ENCODE data around the gene ZSCAN1.

The ZSCAN1 gene

GRCh38 chr19:58093071-58093470 lies 59.2 kb downstream of the ZSCAN1 start:
- Histone ChIP-seq H3K36me3 (ENCODE audit: control insufficient read depth in 2 of 2, insufficient read depth in 2 of 2, low read length in 2 of 2) (peaks cover 0 to 3% of the 10 kb centered on the region in 2 donors), H3K27me3 (ENCODE audit: control insufficient read depth in 2 of 2, insufficient read depth in 2 of 2, low read length in 2 of 2) (no peaks in the 10 kb centered on the region)

GRCh38 chr19:58095328-58095727 lies 61.5 kb downstream of the ZSCAN1 start:
- Histone ChIP-seq H3K27me3 (ENCODE audit: control insufficient read depth in 2 of 2, insufficient read depth in 2 of 2, low read length in 2 of 2) (no peaks in the 10 kb centered on the region), H3K27ac (ENCODE audit: low read depth in 2 of 2, low read length in 2 of 2) (no peak overlapping the region), H3K4me3 (ENCODE audit: low read length in 2 of 2) (no peak overlapping the region), H3K36me3 (ENCODE audit: control insufficient read depth in 2 of 2, insufficient read depth in 2 of 2, low read length in 2 of 2) (peaks cover 0 to 2% of the 10 kb centered on the region in 2 donors), H3K9me3 (ENCODE audit: control insufficient read depth in 2 of 2, low read length in 2 of 2) (peaks cover 0 to 3% of the 10 kb centered on the region in 2 donors), H3K9ac (ENCODE audit: low read depth in 1 of 2, low read length in 2 of 2) (no peak overlapping the region), H3K4me1 (ENCODE audit: control insufficient read depth in 2 of 2, insufficient read depth in 2 of 2, low read length in 2 of 2) (peaks cover 5 to 8% of the 10 kb centered on the region in 2 donors)

More at GRCh38 chr19:58093071-58093470, 59.2 kb downstream of the ZSCAN1 start:
- Histone ChIP-seq H3K9me3 (ENCODE audit: control insufficient read depth in 2 of 2, low read length in 2 of 2) (peaks cover 0 to 3% of the 10 kb centered on the region in 2 donors), H3K4me3 (ENCODE audit: low read length in 2 of 2) (no peak overlapping the region), H3K4me1 (ENCODE audit: control insufficient read depth in 2 of 2, insufficient read depth in 2 of 2, low read length in 2 of 2) (peaks cover 5% of the 10 kb centered on the region in 2 donors), H3K9ac (ENCODE audit: low read depth in 1 of 2, low read length in 2 of 2) (no peak overlapping the region), H3K27ac (ENCODE audit: low read depth in 2 of 2, low read length in 2 of 2) (no peak overlapping the region)

GRCh38 chr19:58096884-58097283 lies 63.1 kb downstream of the ZSCAN1 start:
- no peaks in the 10 kb centered on the region for H3K27me3 ChIP-seq (ENCODE audit: control insufficient read depth in 2 of 2, insufficient read depth in 2 of 2, low read length in 2 of 2)
- H3K9me3 ChIP-seq (ENCODE audit: control insufficient read depth in 2 of 2, low read length in 2 of 2): peaks cover 0 to 3% of the 10 kb centered on the region in 2 donors
- H3K9ac ChIP-seq (ENCODE audit: low read depth in 1 of 2, low read length in 2 of 2): no peak overlapping the region
- peak overlapping the region; percentile 63 to 94 for H3K4me3 ChIP-seq (ENCODE audit: low read length in 2 of 2)
- H3K27ac ChIP-seq (ENCODE audit: low read depth in 2 of 2, low read length in 2 of 2): no peak overlapping the region
- peaks cover 5 to 8% of the 10 kb centered on the region in 2 donors for H3K4me1 ChIP-seq (ENCODE audit: control insufficient read depth in 2 of 2, insufficient read depth in 2 of 2, low read length in 2 of 2)
- peaks cover 0 to 2% of the 10 kb centered on the region in 2 donors for H3K36me3 ChIP-seq (ENCODE audit: control insufficient read depth in 2 of 2, insufficient read depth in 2 of 2, low read length in 2 of 2)

- H3K27ac ChIP-seq (ENCODE audit: low read depth in 2 of 2, low read length in 2 of 2): no peak overlapping the region
- H3K4me3 ChIP-seq (ENCODE audit: low read length in 2 of 2): peak overlapping the region; percentile 63 to 94
- peaks cover 5 to 8% of the 10 kb centered on the region in 2 donors for H3K4me1 ChIP-seq (ENCODE audit: control insufficient read depth in 2 of 2, insufficient read depth in 2 of 2, low read length in 2 of 2)
- peaks cover 0 to 2% of the 10 kb centered on the region in 2 donors for H3K36me3 ChIP-seq (ENCODE audit: control insufficient read depth in 2 of 2, insufficient read depth in 2 of 2, low read length in 2 of 2)
- H3K27me3 ChIP-seq (ENCODE audit: control insufficient read depth in 2 of 2, insufficient read depth in 2 of 2, low read length in 2 of 2): no peaks in the 10 kb centered on the region
- peaks cover under 1 to 4% of the 10 kb centered on the region in 2 donors for H3K9me3 ChIP-seq (ENCODE audit: control insufficient read depth in 2 of 2, low read length in 2 of 2)
- peak overlapping the region in 1 of 2 donors; percentile 97 for H3K9ac ChIP-seq (ENCODE audit: low read depth in 1 of 2, low read length in 2 of 2)
These were observed 63.5 kb downstream of the ZSCAN1 start for GRCh38 chr19:58097349-58097748.

GRCh38 chr19:58097781-58098681 lies 64.2 kb downstream of the ZSCAN1 start, which contains the start of gene ZSCAN18:
ZSCAN18 (minus strand) TSS chr19:58098231; CDS start chr19:58090267, 7,964 bp downstream.
- Histone ChIP-seq H3K4me1 (ENCODE audit: control insufficient read depth in 2 of 2, insufficient read depth in 2 of 2, low read length in 2 of 2) (peaks cover 5 to 8% of the 10 kb centered on the region in 2 donors), H3K9me3 (ENCODE audit: control insufficient read depth in 2 of 2, low read length in 2 of 2) (peaks cover 3 to 6% of the 10 kb centered on the region in 2 donors), H3K27me3 (ENCODE audit: control insufficient read depth in 2 of 2, insufficient read depth in 2 of 2, low read length in 2 of 2) (no peaks in the 10 kb centered on the region), H3K36me3 (ENCODE audit: control insufficient read depth in 2 of 2, insufficient read depth in 2 of 2, low read length in 2 of 2) (peaks cover 0 to 2% of the 10 kb centered on the region in 2 donors), H3K9ac (ENCODE audit: low read depth in 1 of 2, low read length in 2 of 2) (peak within 1 kb of the TSS; percentile 88 to 97), H3K4me3 (ENCODE audit: low read length in 2 of 2) (peak within 1 kb of the TSS; percentile 93 to 94), H3K27ac (ENCODE audit: low read depth in 2 of 2, low read length in 2 of 2) (peak within 1 kb of the TSS; percentile 81 to 94)

- Histone ChIP-seq H3K27ac (ENCODE audit: low read depth in 2 of 2, low read length in 2 of 2) (peak overlapping the region; percentile 80 to 94), H3K9ac (ENCODE audit: low read depth in 1 of 2, low read length in 2 of 2) (peak overlapping the region; percentile 88 to 97), H3K4me3 (ENCODE audit: low read length in 2 of 2) (peak overlapping the region; percentile 93 to 94), H3K27me3 (ENCODE audit: control insufficient read depth in 2 of 2, insufficient read depth in 2 of 2, low read length in 2 of 2) (no peaks in the 10 kb centered on the region), H3K9me3 (ENCODE audit: control insufficient read depth in 2 of 2, low read length in 2 of 2) (peaks cover 6 to 8% of the 10 kb centered on the region in 2 donors), H3K36me3 (ENCODE audit: control insufficient read depth in 2 of 2, insufficient read depth in 2 of 2, low read length in 2 of 2) (peaks cover 0 to 2% of the 10 kb centered on the region in 2 donors), H3K4me1 (ENCODE audit: control insufficient read depth in 2 of 2, insufficient read depth in 2 of 2, low read length in 2 of 2) (peaks cover 5 to 8% of the 10 kb centered on the region in 2 donors)
These were observed 64.8 kb downstream of the ZSCAN1 start for GRCh38 chr19:58098682-58098998.
